ENCODE measurements around the gene TMEM42.

DNA sequence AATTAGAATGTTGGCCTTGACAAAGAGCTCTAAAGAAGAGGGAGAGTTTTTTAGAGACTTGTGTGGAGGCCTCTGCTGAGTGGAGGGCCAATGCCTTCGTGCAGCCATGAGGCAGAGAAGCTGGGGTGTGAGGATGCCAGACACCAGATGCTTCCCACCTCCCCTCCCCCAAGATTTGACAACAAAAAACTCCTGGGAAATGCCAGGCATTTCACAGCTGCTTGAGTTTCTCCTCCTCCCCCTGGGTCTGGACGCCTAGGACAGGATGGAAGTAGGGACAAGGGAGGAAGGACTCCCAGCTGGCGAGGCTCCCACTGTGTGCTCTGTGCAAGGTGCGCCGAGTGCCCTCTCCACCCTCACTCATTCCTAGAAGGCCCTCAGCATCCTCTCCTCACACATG, 32.8 kb downstream of the TMEM42 start:
- TF ChIP-seq POLR2A (IDR thresholded peaks at IDR 0.05) (no peak), CTCF (IDR thresholded peaks at IDR 0.05) (no peak), EP300 (IDR thresholded peaks at IDR 0.05) (no peak)

Data from sigmoid colon (tissue), 4 donors.